Mesendoderm (in vitro differentiated cells): ENCODE results near the gene CSTB.

Experiments
- DNase-seq: peaks from one replicate; pipeline ENCODE4 v3.0.0; 2013
- H2AK5ac ChIP-seq: 2 replicates; pipeline ENCODE4 v1.6.1; 2013; ENCODE audit warnings: low read length, inconsistent platforms
- H2BK120ac ChIP-seq: 2 replicates; pipeline ENCODE4 v1.6.1; 2013; ENCODE audit warnings: low read depth, mild to moderate bottlenecking, low read length, moderate library complexity, mixed read lengths
- H2BK15ac ChIP-seq: replicated peaks from 2 replicates; pipeline ENCODE4 v1.6.1; 2013; ENCODE audit warnings: low read depth, mild to moderate bottlenecking, moderate library complexity
- H2BK5ac ChIP-seq: 2 replicates; pipeline ENCODE4 v1.6.1; 2013; ENCODE audit warnings: low read length, inconsistent platforms
- H3K18ac ChIP-seq: 2 replicates; pipeline ENCODE4 v1.6.1; 2013; ENCODE audit warnings: mild to moderate bottlenecking, low read length, mixed read lengths
- H3K23ac ChIP-seq: one replicate; pipeline ENCODE4 v1.6.1; 2013; ENCODE audit warnings: low read length
- H3K27ac ChIP-seq: 2 replicates; pipeline ENCODE4 v1.5.1; 2013; ENCODE audit warnings: low read depth, mild to moderate bottlenecking, inconsistent platforms, low read length, moderate library complexity
- H3K27me3 ChIP-seq: 2 replicates; pipeline ENCODE4 v1.6.1; 2013; ENCODE audit warnings: low read length, control low read depth, mild to moderate bottlenecking, inconsistent platforms; ENCODE audit not compliant: insufficient read depth, poor library complexity
- H3K36me3 ChIP-seq: 2 replicates; pipeline ENCODE4 v1.6.1; 2013; ENCODE audit warnings: low read length, inconsistent platforms; ENCODE audit not compliant: control insufficient read depth, insufficient read depth
- H3K4ac ChIP-seq: one replicate; pipeline ENCODE4 v1.6.1; 2013; ENCODE audit warnings: low read depth, mild to moderate bottlenecking, low read length, moderate library complexity
- H3K4me1 ChIP-seq: 2 replicates; pipeline ENCODE4 v1.6.1; 2013; ENCODE audit warnings: low read depth, low read length, inconsistent platforms; ENCODE audit not compliant: control insufficient read depth
- H3K4me2 ChIP-seq: 2 replicates; pipeline ENCODE4 v1.6.1; 2013; ENCODE audit warnings: low read length
- H3K4me3 ChIP-seq: 2 replicates; pipeline ENCODE4 v1.5.1; 2013; ENCODE audit warnings: mild to moderate bottlenecking, low read length
- H3K56ac ChIP-seq: one replicate; pipeline ENCODE4 v1.6.1; 2013; ENCODE audit warnings: low read length
- H3K79me1 ChIP-seq: 2 replicates; pipeline ENCODE4 v1.6.1; 2013; ENCODE audit warnings: low read length, inconsistent platforms
- H3K79me2 ChIP-seq: 2 replicates; pipeline ENCODE4 v1.6.1; 2013; ENCODE audit warnings: mild to moderate bottlenecking, low read length; ENCODE audit not compliant: control insufficient read depth, insufficient read depth
- H3K9ac ChIP-seq: 2 replicates; pipeline ENCODE4 v1.6.1; 2013; ENCODE audit warnings: low read length, inconsistent platforms
- H4K5ac ChIP-seq: one replicate; pipeline ENCODE4 v1.6.1; 2013; ENCODE audit warnings: low read length
- H4K8ac ChIP-seq: one replicate; pipeline ENCODE4 v1.6.1; 2013; ENCODE audit warnings: low read depth, mild to moderate bottlenecking, control low read depth, low read length, moderate library complexity
- WGBS: extraction: QIAGEN DNeasy Blood & Tissue Kit; methylation state at CpG from one replicate; pipeline ENCODE4 v1.1.7; 2013; ENCODE audit warnings: low lambda C conversion rate, missing lambda C conversion rate; ENCODE audit not compliant: insufficient coverage; ENCODE audit errors: extremely low coverage; 5-methylcytosine and 5-hydroxymethylcytosine counted together

The CSTB gene

GRCh38 chr21:43750339-43751033 is 25.6 kb downstream of the CSTB start:
- DNase-seq = no peak
- Histone ChIP-seq H2BK120ac (no peak overlapping the region), H2BK15ac (no peak overlapping the region), H3K23ac (no peak overlapping the region), H2BK5ac (no peak overlapping the region), H4K5ac (no peak overlapping the region), H3K36me3 (peaks cover 3% of the 10 kb centered on the region), H3K9ac (no peak overlapping the region), H3K4me2 (no peak overlapping the region), H3K56ac (no peak overlapping the region), H4K8ac (no peak overlapping the region), H3K18ac (no peak overlapping the region), H3K79me2 (no peaks in the 10 kb centered on the region), H3K27me3 (no peaks in the 10 kb centered on the region), H2AK5ac (no peak overlapping the region), H3K4me3 (no peak overlapping the region), H3K4me1 (no peaks in the 10 kb centered on the region), H3K79me1 (no peaks in the 10 kb centered on the region), H3K4ac (no peak overlapping the region), H3K27ac (no peak overlapping the region)
- no CpG with 5 or more reads among the region's 28 CpGs for WGBS

GRCh38 chr21:43749651-43750262 is 26.4 kb downstream of the CSTB start:
- Histone ChIP-seq H3K36me3 (peaks cover 4% of the 10 kb centered on the region), H2BK5ac (no peak overlapping the region), H3K4me3 (no peak overlapping the region), H4K5ac (no peak overlapping the region), H3K9ac (no peak overlapping the region), H3K27me3 (no peaks in the 10 kb centered on the region), H4K8ac (no peak overlapping the region), H2BK120ac (no peak overlapping the region), H2AK5ac (no peak overlapping the region), H3K4me2 (no peak overlapping the region), H3K18ac (no peak overlapping the region), H3K79me2 (no peaks in the 10 kb centered on the region), H3K4me1 (no peaks in the 10 kb centered on the region), H3K79me1 (no peaks in the 10 kb centered on the region), H2BK15ac (no peak overlapping the region), H3K23ac (no peak overlapping the region), H3K56ac (no peak overlapping the region), H3K4ac (no peak overlapping the region), H3K27ac (no peak overlapping the region)
- no CpG with 5 or more reads among the region's 18 CpGs for WGBS
- DNase-seq = no peak

DNA sequence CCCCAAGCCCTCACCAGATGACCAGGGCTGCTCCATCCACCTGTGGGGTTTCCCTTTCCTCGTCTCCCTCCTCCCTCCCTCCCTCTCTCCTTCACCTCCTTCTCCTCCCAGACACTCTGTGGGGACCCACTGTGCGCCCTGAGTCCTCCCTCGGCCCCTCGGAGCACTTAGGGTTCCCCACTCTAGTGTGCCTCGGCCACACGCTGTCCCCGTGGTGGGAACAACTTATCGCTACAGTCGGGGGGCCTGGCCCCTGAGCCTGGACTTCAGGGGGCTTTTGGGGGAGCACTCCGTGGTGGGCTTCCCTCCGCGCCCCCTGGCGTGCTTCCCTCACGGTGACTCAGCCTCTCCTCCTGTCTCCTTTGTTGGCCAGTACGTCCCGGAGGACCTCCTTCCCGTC is 27.5 kb downstream of the CSTB start:
- no peak overlapping the region for H2BK120ac ChIP-seq
- H3K23ac ChIP-seq = no peak overlapping the region
- H3K56ac ChIP-seq = no peak overlapping the region
- H3K27me3 ChIP-seq = no peaks in the 10 kb centered on the region
- no peak for DNase-seq
- no peak overlapping the region for H3K9ac ChIP-seq
- no peak overlapping the region for H3K4me3 ChIP-seq
- H4K5ac ChIP-seq = no peak overlapping the region
- no peak overlapping the region for H3K4ac ChIP-seq
- no peak overlapping the region for H2AK5ac ChIP-seq
- H3K4me1 ChIP-seq = no peaks in the 10 kb centered on the region
- H2BK5ac ChIP-seq = no peak overlapping the region
- no peak overlapping the region for H3K18ac ChIP-seq
- no CpG with 5 or more reads among the region's 17 CpGs for WGBS
- no peak overlapping the region for H3K4me2 ChIP-seq
- H3K36me3 ChIP-seq = peaks cover 6% of the 10 kb centered on the region
- no peak overlapping the region for H4K8ac ChIP-seq
- no peak overlapping the region for H2BK15ac ChIP-seq
- no peaks in the 10 kb centered on the region for H3K79me1 ChIP-seq
- H3K27ac ChIP-seq = no peak overlapping the region
- no peaks in the 10 kb centered on the region for H3K79me2 ChIP-seq

- H3K4me2 ChIP-seq = no peak overlapping the region
- no peak for DNase-seq
- H3K23ac ChIP-seq = no peak overlapping the region
- H3K56ac ChIP-seq = no peak overlapping the region
- H3K18ac ChIP-seq = no peak overlapping the region
- H3K36me3 ChIP-seq = peaks cover 4% of the 10 kb centered on the region
- H2BK120ac ChIP-seq = no peak overlapping the region
- H3K9ac ChIP-seq = no peak overlapping the region
- H2AK5ac ChIP-seq = no peak overlapping the region
- no peak overlapping the region for H3K4me3 ChIP-seq
- WGBS = no CpG with 5 or more reads among the region's 16 CpGs
- no peak overlapping the region for H2BK15ac ChIP-seq
- no peak overlapping the region for H4K5ac ChIP-seq
- H3K27ac ChIP-seq = no peak overlapping the region
- no peaks in the 10 kb centered on the region for H3K27me3 ChIP-seq
- no peak overlapping the region for H2BK5ac ChIP-seq
- no peak overlapping the region for H4K8ac ChIP-seq
- no peaks in the 10 kb centered on the region for H3K4me1 ChIP-seq
- H3K79me1 ChIP-seq = no peaks in the 10 kb centered on the region
- no peaks in the 10 kb centered on the region for H3K79me2 ChIP-seq
- H3K4ac ChIP-seq = no peak overlapping the region
Measured at GRCh38 chr21:43745772-43746517, 30.2 kb downstream of the CSTB start.

DNA sequence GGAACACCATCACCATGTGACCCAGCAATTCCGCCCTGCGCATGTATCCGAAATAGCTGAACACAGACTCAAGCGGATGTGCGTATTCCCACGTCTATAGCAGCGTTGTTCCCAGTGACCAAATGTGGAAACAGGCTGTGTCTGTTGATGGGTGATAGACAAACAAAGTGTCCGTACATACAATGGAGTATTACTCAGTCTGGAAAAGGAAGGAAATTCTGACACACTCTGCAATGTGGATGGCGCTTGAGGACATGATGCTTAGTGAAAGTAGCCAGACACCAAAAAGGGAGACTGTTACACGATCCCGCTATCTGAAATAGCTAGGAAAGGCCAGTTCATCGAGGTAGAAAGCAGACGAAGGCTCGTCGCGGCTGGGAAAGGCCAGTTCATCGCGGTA is 31.4 kb downstream of the CSTB start:
- Histone ChIP-seq H2BK5ac (no peak overlapping the region), H3K36me3 (peaks cover 4% of the 10 kb centered on the region), H2AK5ac (no peak overlapping the region), H4K5ac (no peak overlapping the region), H2BK15ac (no peak overlapping the region), H3K9ac (no peak overlapping the region), H2BK120ac (no peak overlapping the region), H3K27ac (no peak overlapping the region), H3K79me2 (no peaks in the 10 kb centered on the region), H3K4me2 (no peak overlapping the region), H3K27me3 (no peaks in the 10 kb centered on the region), H3K4me3 (no peak overlapping the region), H3K4me1 (no peaks in the 10 kb centered on the region), H3K18ac (no peak overlapping the region), H3K23ac (no peak overlapping the region), H3K56ac (no peak overlapping the region), H4K8ac (no peak overlapping the region), H3K79me1 (no peaks in the 10 kb centered on the region), H3K4ac (no peak overlapping the region)
- no CpG with 5 or more reads among the region's 18 CpGs for WGBS
- DNase-seq = no peak
